HT-29 (cell line): ENCODE data around the gene SLC1A3. TPM values are rescaled to one million over a fixed set of nuclear protein-coding genes. Genes with fewer than 3 reads are reported as not detected.
"Not testable (repeated sequence)": the region's sequence is repeated elsewhere in the genome, so short reads cannot be mapped to it uniquely, and the experiment has no call there.

Source experiments
- DNase-seq: peaks from one replicate; pipeline ENCODE4 v3.0.0-alpha.2; 2015; ENCODE audit warnings: low spot score
- total RNA-seq: library from RNA; depleted of rRNA; stranded (reverse); fragments of >200 nt; shearing (Covaris generic); gene quantifications from 2 replicates; pipeline ENCODE4 v1.2.3, GENCODE V29; 2014

Gene SLC1A3
- total RNA-seq, 1 experiment from 2014 or later = not detected

GRCh38 chr5:36630201-36631145, 24.1 kb downstream of the SLC1A3 start:
- no peak for DNase-seq

- DNase-seq = no peak
Observed at GRCh38 chr5:36631154-36631553, 24.7 kb downstream of the SLC1A3 start.

- DNase-seq = no peak
Observed at GRCh38 chr5:36631620-36632362, 25.4 kb downstream of the SLC1A3 start.

- no peak for DNase-seq
Observed at GRCh38 chr5:36632363-36632664, 25.9 kb downstream of the SLC1A3 start.

- no peak for DNase-seq
Observed at GRCh38 chr5:36635721-36636390, 29.4 kb downstream of the SLC1A3 start.

GRCh38 chr5:36637101-36637500, 30.7 kb downstream of the SLC1A3 start:
- DNase-seq = no peak

GRCh38 chr5:36637516-36637915, 31.1 kb downstream of the SLC1A3 start:
- no peak for DNase-seq

GRCh38 chr5:36638056-36638455, 31.6 kb downstream of the SLC1A3 start:
- DNase-seq = no peak

- DNase-seq = no peak
Observed at GRCh38 chr5:36640949-36641348, 34.5 kb downstream of the SLC1A3 start.

GRCh38 chr5:36641431-36641830, 35.0 kb downstream of the SLC1A3 start:
- no peak for DNase-seq

- DNase-seq = no peak
Observed at GRCh38 chr5:36642089-36642488, 35.7 kb downstream of the SLC1A3 start.

- DNase-seq = no peak
Observed at GRCh38 chr5:36643162-36643561, 36.8 kb downstream of the SLC1A3 start.

- not testable (repeated sequence) for DNase-seq
Observed at GRCh38 chr5:36643841-36644240, 37.4 kb downstream of the SLC1A3 start.

GRCh38 chr5:36644727-36645126, 38.3 kb downstream of the SLC1A3 start:
- no peak for DNase-seq

GRCh38 chr5:36646100-36646499, 39.7 kb downstream of the SLC1A3 start:
- no peak for DNase-seq

- DNase-seq = no peak
Observed at GRCh38 chr5:36646507-36647023, 40.2 kb downstream of the SLC1A3 start.

- DNase-seq = no peak
Observed at GRCh38 chr5:36647046-36647445, 40.6 kb downstream of the SLC1A3 start.

- DNase-seq = no peak
Observed at GRCh38 chr5:36648426-36648825, 42.0 kb downstream of the SLC1A3 start.

- DNase-seq = no peak
Observed at GRCh38 chr5:36651761-36652685, 45.6 kb downstream of the SLC1A3 start.

GRCh38 chr5:36653044-36653705, 46.8 kb downstream of the SLC1A3 start:
- no peak for DNase-seq
